Epithelial cell of esophagus (primary cell): ENCODE measurements around the gene RAD51B.

Experiments used
- DNase-seq: peaks from one replicate; pipeline ENCODE4 v3.0.0; 2010; ENCODE audit warnings: low read depth
- H3K4me3 ChIP-seq: 2 replicates; pipeline ENCODE4 v1.5.1; 2011; ENCODE audit warnings: mild to moderate bottlenecking, low read length, control low read depth
- TF ChIP-seq, protein P1 (sequence below): IDR thresholded peaks from 2 replicates; pipeline ENCODE4 v1.5.1; 2011; ENCODE audit warnings: low read depth, mild to moderate bottlenecking, low read length, control low read depth, inconsistent platforms; ENCODE audit not compliant: insufficient read depth; ENCODE audit errors: missing control alignments

Gene RAD51B

GRCh38 chr14:68417009-68417650, 597.6 kb downstream of the RAD51B start:
- TF ChIP-seq, protein P1, sequence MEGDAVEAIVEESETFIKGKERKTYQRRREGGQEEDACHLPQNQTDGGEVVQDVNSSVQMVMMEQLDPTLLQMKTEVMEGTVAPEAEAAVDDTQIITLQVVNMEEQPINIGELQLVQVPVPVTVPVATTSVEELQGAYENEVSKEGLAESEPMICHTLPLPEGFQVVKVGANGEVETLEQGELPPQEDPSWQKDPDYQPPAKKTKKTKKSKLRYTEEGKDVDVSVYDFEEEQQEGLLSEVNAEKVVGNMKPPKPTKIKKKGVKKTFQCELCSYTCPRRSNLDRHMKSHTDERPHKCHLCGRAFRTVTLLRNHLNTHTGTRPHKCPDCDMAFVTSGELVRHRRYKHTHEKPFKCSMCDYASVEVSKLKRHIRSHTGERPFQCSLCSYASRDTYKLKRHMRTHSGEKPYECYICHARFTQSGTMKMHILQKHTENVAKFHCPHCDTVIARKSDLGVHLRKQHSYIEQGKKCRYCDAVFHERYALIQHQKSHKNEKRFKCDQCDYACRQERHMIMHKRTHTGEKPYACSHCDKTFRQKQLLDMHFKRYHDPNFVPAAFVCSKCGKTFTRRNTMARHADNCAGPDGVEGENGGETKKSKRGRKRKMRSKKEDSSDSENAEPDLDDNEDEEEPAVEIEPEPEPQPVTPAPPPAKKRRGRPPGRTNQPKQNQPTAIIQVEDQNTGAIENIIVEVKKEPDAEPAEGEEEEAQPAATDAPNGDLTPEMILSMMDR, result no peak
- DNase-seq, result no peak
- H3K4me3 ChIP-seq, result no peak overlapping the region

GRCh38 chr14:68418174-68419118, 598.9 kb downstream of the RAD51B start:
- peak; percentile 56 for DNase-seq
- no peak overlapping the region for H3K4me3 ChIP-seq
- TF ChIP-seq, protein P1, result no peak

DNA sequence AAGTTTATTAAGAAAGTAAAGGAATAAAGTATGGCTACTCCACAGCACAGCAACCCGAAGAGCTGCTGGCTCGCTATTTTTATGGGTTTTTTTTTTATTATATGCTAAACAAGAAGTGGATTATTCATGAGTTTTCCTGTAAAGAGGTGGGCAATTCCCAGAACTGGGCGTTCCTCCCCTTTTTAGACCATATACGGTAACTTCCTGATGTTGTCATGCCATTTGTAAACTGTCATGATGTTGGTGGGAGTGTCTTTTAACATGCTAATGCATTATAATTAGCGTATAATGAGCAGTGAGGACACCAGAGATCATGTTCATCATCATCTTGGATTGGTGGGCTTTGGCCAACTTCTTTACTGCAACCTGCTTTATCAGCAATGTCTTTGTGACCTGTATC, 600.8 kb downstream of the RAD51B start:
- H3K4me3 ChIP-seq, result no peak overlapping the region
- no peak for DNase-seq
- TF ChIP-seq, protein P1, result no peak

DNA sequence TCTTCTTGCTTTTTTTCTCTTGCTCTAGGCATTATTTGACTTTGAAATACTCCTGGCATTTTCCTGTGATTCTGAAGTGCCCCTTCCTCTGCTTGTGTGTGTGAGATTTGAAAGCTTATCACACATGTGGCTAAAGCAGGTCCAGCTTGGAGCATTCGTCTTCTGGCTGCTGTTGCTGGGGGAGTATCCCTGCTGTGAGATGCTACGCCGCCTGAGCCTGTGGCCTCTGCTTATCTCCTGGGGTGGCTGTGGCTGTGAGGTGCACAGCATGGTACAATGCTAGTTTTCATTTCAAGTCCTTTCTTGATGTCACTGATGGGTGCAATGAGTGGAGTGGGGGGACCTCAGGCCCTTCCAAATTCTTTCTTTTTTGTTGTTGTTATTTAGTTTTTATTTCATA, 601.5 kb downstream of the RAD51B start:
- TF ChIP-seq, protein P1, result no peak
- no peak overlapping the region for H3K4me3 ChIP-seq
- DNase-seq, result no peak

GRCh38 chr14:68423686-68424085, 604.1 kb downstream of the RAD51B start:
- TF ChIP-seq, protein P1, result no peak
- H3K4me3 ChIP-seq, result no peak overlapping the region
- DNase-seq, result no peak

DNA sequence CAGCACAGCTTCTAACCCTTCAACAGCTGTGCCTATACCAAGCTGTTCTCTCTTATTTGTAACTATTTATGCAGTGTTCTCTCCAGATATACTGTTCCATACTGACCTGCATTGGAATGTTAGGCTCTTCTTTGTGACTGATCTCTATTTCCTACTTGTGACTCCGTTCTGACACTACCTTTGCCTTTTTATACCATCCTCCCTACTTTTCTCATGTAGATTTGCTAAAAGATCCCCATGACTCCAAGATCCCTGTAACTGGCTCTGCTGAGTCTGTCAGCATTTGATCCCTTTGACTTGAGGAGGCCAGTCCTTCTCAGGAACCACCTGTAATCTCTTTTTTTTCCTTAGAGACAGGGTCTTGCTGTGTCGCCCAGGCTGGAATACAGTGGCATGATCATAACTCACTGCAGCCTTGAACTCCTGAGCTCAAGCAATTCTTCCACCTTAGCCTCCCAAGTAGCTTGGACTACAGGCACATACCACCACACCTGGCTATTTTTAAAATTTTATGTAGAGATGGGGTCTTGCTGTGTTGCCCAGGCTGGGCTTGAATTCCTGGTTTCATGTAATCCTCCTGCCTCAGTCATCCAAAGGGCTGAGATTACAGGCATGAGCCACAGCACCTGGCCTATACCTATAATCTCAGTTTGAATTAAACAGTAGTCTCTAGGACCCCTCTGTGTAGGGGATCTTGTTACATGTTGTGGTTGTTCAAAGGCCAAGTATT, 605.0 kb downstream of the RAD51B start:
- DNase-seq, result no peak
- no peak overlapping the region for H3K4me3 ChIP-seq
- TF ChIP-seq, protein P1, result no peak
